SU-DHL-6 (cell line): ENCODE measurements around the gene AK6.

Experiments used
- H2AFZ ChIP-seq: fragments of 200-600 bp; sonication (generic); 2 replicates; pipeline ENCODE4 v1.6.1; 2014; ENCODE audit warnings: low read depth, mild to moderate bottlenecking, moderate library complexity, mixed read lengths, antibody characterized with exemption, low read length; ENCODE audit not compliant: severe bottlenecking
- H3F3A ChIP-seq: fragments of 200-600 bp; shearing (Covaris generic); 2 replicates; pipeline ENCODE4 v1.6.0; 2016; ENCODE audit warnings: antibody characterized with exemption, mild to moderate bottlenecking; ENCODE audit not compliant: insufficient read depth
- H3K27ac ChIP-seq: fragments of 200-600 bp; sonication (generic); 2 replicates; pipeline ENCODE4 v1.5.1; 2016; ENCODE audit warnings: low read depth, mild to moderate bottlenecking, low read length, moderate library complexity, mixed read lengths
- H3K27me3 ChIP-seq: fragments of 200-600 bp; sonication (generic), shearing (Covaris generic); 2 replicates; pipeline ENCODE4 v1.6.0; 2014; ENCODE audit warnings: mild to moderate bottlenecking, low read length
- H3K36me3 ChIP-seq: fragments of 200-600 bp; sonication (generic); 2 replicates; pipeline ENCODE4 v1.6.1; 2014; ENCODE audit warnings: mild to moderate bottlenecking, low read length, mixed read lengths
- H3K4me2 ChIP-seq: fragments of 300-600, 200-600 bp; shearing (Covaris generic), sonication (generic); 2 replicates; pipeline ENCODE4 v1.6.0; 2014; ENCODE audit warnings: low read length, low read depth, mild to moderate bottlenecking; ENCODE audit not compliant: poor library complexity, severe bottlenecking
- H3K4me3 ChIP-seq: fragments of 200-600 bp; sonication (generic); 2 replicates; pipeline ENCODE4 v1.5.1; 2014; ENCODE audit warnings: antibody characterized with exemption, low read length, mild to moderate bottlenecking, mixed read lengths; ENCODE audit not compliant: insufficient read depth, poor library complexity, severe bottlenecking
- H3K79me2 ChIP-seq: fragments of 200-600 bp; sonication (generic); 2 replicates; pipeline ENCODE4 v1.6.1; 2014; ENCODE audit warnings: mild to moderate bottlenecking, low read length, moderate library complexity; ENCODE audit not compliant: insufficient read depth
- H3K9ac ChIP-seq: fragments of 200-600 bp; sonication (generic); 2 replicates; pipeline ENCODE4 v1.7.0; 2014; ENCODE audit warnings: mild to moderate bottlenecking, low read length
- H3K9me2 ChIP-seq: fragments of 200-600 bp; sonication (generic); replicated peaks from 2 replicates; pipeline ENCODE4 v1.6.1; 2014; ENCODE audit warnings: low read length; ENCODE audit not compliant: insufficient read depth
- H3K9me3 ChIP-seq: fragments of 200-600 bp; sonication (generic); 2 replicates; pipeline ENCODE4 v1.6.1; 2014; ENCODE audit warnings: low read length, mixed read lengths; ENCODE audit not compliant: insufficient read depth
- H4K20me1 ChIP-seq: fragments of 200-600 bp; sonication (generic); 2 replicates; pipeline ENCODE4 v1.6.1; 2014; ENCODE audit warnings: low read depth, mild to moderate bottlenecking, antibody characterized with exemption, low read length, moderate library complexity, mixed read lengths
- EZH2phosphoT487 ChIP-seq: fragments of 200-600 bp; sonication (generic), shearing (Covaris generic); conservative IDR thresholded peaks from 2 replicates; pipeline ENCODE4 v1.6.1; 2018; ENCODE audit warnings: mild to moderate bottlenecking, antibody characterized with exemption, low read length, moderate library complexity, mixed read lengths
- TF ChIP-seq, protein P1 (sequence below): fragments of 200-600 bp; sonication (generic); IDR thresholded peaks from one replicate; pipeline ENCODE4 v1.5.1; 2017; ENCODE audit warnings: antibody characterized with exemption, mild to moderate bottlenecking, low read length, moderate library complexity; ENCODE audit not compliant: insufficient read depth, poor library complexity, severe bottlenecking

Gene AK6

DNA sequence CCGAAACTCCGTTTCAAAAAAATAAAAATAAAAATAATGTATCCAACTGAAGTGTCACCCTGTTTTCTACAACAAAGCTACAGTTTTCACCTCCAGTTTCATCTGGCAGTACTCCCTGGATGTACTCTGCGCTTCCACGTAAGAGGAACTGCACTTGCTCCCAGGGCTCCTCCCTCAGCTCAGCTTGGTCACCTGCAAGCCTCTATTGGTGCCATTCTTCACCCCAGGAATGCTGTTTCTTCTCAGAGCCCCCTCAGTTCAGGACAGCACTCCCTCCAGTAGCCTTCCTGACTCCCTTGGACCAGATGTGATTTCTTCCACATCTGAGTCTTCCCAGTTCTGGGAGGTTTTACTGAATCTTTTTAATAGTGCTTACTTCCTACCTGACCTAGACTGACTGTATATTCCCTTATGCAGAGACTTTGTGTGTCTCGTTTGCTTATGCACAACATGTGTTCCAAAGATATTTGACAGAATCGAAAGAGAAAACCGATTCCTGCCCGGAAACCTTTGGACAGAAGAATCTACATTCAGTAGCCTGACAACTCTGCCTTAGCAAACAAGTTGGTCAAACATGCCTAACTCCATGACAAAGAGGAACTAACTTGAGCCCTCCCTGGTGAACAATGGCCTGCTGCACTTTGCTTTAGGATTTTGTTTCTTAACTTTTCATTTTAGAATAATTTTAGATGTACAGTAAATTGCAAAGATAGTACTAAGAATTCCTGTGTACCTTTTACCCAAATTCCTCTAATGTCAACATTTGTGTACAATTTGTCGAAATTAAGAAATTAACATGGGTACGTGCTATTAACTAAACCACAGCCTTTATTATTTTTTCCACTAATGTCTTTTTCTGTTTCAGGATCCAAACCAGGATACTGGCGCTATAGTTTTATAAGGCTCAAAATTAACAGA, 37.5 kb downstream of the AK6 start:
- Histone ChIP-seq H3K27me3 (no peaks in the 10 kb centered on the region), H2AFZ (no peak overlapping the region), H3K4me2 (no peak overlapping the region), H3K9me3 (no peaks in the 10 kb centered on the region), H3K9me2 (no peaks in the 10 kb centered on the region), H3K27ac (no peak overlapping the region), H3K9ac (no peak overlapping the region), H3K4me3 (no peak overlapping the region), H3K79me2 (no peaks in the 10 kb centered on the region), H4K20me1 (no peaks in the 10 kb centered on the region), H3K36me3 (no peaks in the 10 kb centered on the region), H3F3A (no peaks in the 10 kb centered on the region)
- TF ChIP-seq, protein P1, sequence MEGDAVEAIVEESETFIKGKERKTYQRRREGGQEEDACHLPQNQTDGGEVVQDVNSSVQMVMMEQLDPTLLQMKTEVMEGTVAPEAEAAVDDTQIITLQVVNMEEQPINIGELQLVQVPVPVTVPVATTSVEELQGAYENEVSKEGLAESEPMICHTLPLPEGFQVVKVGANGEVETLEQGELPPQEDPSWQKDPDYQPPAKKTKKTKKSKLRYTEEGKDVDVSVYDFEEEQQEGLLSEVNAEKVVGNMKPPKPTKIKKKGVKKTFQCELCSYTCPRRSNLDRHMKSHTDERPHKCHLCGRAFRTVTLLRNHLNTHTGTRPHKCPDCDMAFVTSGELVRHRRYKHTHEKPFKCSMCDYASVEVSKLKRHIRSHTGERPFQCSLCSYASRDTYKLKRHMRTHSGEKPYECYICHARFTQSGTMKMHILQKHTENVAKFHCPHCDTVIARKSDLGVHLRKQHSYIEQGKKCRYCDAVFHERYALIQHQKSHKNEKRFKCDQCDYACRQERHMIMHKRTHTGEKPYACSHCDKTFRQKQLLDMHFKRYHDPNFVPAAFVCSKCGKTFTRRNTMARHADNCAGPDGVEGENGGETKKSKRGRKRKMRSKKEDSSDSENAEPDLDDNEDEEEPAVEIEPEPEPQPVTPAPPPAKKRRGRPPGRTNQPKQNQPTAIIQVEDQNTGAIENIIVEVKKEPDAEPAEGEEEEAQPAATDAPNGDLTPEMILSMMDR = no peak
- no peak for TF ChIP-seq EZH2phosphoT487

DNA sequence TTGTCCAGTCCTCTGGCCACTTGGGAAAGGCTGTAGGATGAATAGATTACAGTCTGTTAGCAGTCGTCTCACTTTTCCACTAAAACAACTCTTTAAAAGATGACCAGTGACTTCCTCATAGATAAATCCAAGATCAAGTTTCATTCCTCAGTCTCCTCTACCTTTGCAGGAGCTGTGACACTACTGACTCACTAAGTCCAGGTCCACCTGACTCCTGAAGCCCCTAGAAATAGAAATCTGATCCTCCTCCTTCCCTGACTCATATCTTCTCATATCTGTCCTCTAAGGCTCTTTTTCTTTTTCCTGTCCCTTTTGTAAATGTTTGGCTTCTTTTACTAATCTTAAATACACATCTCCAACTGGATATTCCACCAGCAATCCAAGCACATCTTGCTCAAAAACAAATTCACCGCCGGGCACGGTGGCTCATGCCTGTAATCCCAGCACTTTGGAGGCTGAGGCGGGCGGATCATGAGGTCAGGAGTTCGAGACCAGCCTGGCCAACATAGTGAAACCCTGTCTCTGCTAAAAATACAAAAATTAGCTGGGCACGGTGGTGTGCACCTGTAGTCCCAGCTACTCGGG, 39.3 kb downstream of the AK6 start:
- H3K9me3 ChIP-seq = no peaks in the 10 kb centered on the region
- no peaks in the 10 kb centered on the region for H3K79me2 ChIP-seq
- H3K27me3 ChIP-seq = no peaks in the 10 kb centered on the region
- H3K4me2 ChIP-seq = no peak overlapping the region
- H4K20me1 ChIP-seq = no peaks in the 10 kb centered on the region
- H3F3A ChIP-seq = no peaks in the 10 kb centered on the region
- no peaks in the 10 kb centered on the region for H3K9me2 ChIP-seq
- no peaks in the 10 kb centered on the region for H3K36me3 ChIP-seq
- no peak overlapping the region for H3K9ac ChIP-seq
- no peak overlapping the region for H3K4me3 ChIP-seq
- no peak overlapping the region for H3K27ac ChIP-seq
- no peak overlapping the region for H2AFZ ChIP-seq
- TF ChIP-seq, protein P1 = no peak
- no peak for TF ChIP-seq EZH2phosphoT487

DNA sequence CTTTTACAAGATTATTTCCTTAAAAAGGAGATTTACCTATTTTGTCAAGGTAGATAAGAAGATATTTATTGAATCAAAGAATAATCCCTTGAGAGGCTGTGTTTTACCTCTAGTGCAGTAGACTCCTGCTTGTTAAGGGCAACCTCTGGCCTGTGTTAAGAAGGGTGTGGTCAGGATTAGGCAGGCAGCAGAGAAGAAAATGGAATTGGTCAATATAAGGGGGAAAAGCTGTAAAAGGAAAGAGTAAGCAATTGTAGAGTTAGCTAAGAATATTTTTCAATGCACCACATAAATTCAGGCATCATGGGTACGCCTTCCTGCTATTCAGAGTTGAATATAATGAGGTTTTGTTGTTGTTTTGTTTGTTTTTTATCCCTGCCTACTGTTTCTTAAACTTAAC, 43.0 kb downstream of the AK6 start:
- Histone ChIP-seq H3K9me3 (no peaks in the 10 kb centered on the region), H4K20me1 (no peaks in the 10 kb centered on the region), H3K79me2 (no peaks in the 10 kb centered on the region), H3K9ac (no peak overlapping the region), H3K9me2 (no peaks in the 10 kb centered on the region), H3K4me3 (no peak overlapping the region), H2AFZ (no peak overlapping the region), H3K4me2 (no peak overlapping the region), H3K27me3 (no peaks in the 10 kb centered on the region), H3F3A (no peaks in the 10 kb centered on the region), H3K27ac (no peak overlapping the region), H3K36me3 (no peaks in the 10 kb centered on the region)
- TF ChIP-seq, protein P1 = no peak
- TF ChIP-seq EZH2phosphoT487 = no peak
